HUDEP-2 (cell line): ENCODE results near the gene A2ML1.
"Not testable (repeated sequence)": the region's sequence is repeated elsewhere in the genome, so short reads cannot be mapped to it uniquely, and the experiment has no call there.

ENCODE experiments used
- DNase-seq, 76 experiments: peaks; one replicate each; lab custom pipeline; 2025; ENCODE audit not compliant: unreplicated experiment in 76 of 76; lab: John Stamatoyannopoulos, UW

A2ML1 gene

DNA sequence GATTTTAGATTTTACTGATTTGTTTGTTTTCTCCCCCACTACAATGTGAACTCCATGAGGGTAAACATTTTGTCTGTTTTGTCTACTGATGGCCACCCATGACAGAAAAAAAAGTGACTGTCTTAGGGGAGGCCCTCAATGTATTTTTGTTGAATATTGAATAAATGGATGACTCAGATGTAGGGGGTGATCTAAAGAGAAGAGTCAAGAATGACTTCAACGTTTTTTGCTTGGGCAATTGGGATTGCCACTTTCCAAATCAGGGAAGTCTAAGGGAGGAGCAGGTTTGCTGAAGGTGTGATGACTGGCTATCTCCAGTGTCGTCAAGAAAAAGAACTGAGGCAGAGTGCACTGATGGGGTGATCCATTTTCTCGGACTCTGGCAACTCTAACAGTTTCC lies 81.2 kb downstream of the A2ML1 start:
- no peak for DNase-seq

DNA sequence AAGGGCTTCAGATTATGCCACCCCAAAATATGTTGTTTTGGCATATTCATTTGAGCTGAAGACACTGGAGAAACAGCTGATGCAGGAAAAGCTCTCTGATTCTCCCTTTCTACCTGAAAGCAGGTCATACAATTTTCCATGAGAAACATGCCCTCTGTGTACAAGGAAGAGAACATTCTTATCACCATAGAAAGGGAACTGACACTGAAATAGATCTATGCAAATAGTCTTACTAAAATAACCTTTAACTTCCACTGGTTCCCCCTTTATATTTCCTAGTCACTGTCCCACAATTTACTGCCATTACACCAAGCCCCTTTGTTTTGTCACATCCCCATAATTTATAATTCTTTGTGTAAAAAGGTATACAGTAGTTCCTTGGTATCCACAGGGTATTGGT lies 82.2 kb downstream of the A2ML1 start:
- no peak for DNase-seq

DNA sequence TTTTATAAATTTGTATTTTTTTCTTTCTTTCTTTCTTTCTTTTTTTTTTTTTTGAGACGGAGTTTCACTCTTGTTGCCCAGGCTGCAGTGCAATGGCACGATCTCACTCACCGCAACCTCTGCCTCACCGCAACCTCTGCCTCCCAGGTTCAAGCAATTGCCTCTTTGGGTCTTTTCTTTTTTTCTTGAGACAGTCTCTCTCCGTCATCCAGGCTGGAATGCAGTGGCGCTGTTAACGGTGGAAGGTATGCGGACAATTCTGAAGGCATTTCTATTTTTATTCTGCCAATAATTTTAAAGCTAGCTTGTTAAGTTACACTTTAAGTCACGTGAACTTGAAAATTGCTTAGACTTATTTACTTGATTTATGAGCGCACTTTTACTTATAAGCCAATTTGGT lies 83.1 kb downstream of the A2ML1 start:
- no peak for DNase-seq

DNA sequence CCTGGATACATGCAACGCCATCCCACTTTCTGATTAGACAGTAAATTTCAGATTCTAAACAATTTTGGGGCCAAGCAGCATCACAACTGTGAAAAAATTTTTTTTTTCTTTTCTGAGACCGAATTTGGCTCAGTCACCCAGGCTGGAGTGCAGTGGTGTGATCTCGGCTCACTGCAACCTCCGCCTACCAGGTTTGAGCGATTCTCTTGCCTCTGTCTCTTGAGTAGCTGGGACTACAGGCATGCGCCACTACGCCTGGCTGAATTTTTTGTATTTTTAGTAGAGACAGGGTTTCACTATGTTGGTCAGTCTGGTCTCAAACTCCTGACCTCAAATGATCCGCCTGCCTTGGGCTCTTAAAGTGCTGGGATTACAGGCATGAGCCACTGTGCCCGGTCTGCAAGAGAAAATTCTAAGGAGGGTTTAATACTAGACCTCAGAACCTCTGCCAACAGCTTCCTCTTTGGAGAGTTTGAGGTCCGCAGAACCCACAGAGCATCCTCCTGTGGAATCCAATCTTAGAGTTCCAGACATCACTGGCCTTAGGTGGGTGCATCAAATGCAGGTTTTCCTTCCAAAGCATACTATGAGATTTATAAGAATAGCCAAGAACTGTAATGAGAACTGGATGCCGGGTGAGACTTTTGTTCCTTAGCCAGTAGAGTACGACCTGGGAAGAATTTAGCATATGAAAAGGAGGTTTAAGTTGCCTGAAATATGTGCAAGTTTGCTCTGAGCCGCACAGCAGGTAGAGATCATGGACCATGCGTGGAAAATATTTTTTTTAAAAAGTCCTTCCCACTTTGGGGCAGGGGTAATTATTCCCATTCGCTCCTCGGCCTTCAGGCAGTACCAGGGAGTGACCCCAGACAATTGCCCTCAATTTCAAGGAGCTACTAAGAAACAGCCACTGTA lies 84.1 kb downstream of the A2ML1 start:
- DNase-seq = no peak

DNA sequence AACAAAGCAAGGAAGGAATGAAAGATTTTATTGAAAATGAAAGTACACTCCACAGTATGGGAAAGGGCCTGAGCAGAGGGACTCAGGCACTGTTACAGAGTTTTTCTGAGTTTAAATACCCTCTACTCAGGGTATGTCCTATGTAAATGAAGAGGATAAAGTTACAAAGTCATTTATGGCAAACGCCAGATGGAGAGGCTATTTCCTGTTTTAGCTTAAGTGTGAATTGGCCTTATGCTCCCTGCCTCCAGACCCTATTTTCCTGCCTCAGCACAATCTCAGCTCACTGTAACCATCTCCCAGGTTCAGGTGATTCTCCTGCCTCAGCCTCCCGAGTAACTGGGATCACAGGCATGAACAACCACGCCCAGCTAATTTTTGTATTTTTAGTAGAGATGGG lies 85.1 kb downstream of the A2ML1 start:
- DNase-seq = no peak

DNA sequence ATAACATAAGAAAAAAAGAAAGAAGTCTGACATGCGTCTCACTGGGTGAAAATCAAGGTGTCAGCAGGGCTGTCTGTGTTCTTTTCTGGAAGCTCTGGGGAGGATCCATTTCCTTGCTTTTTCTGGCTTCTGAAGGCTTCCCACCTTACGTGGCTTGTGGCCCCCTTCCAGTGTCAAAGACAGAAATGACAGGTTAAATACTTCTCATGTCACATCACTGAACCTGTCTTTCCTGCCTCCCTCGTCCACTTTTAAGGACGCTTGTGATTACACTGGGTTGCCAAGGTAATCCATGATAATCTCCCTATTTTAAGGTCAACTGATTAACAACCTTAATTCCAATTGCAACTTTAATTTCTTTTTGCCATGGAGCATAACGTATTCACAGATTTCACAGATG lies 87.3 kb downstream of the A2ML1 start:
- no peak for DNase-seq

DNA sequence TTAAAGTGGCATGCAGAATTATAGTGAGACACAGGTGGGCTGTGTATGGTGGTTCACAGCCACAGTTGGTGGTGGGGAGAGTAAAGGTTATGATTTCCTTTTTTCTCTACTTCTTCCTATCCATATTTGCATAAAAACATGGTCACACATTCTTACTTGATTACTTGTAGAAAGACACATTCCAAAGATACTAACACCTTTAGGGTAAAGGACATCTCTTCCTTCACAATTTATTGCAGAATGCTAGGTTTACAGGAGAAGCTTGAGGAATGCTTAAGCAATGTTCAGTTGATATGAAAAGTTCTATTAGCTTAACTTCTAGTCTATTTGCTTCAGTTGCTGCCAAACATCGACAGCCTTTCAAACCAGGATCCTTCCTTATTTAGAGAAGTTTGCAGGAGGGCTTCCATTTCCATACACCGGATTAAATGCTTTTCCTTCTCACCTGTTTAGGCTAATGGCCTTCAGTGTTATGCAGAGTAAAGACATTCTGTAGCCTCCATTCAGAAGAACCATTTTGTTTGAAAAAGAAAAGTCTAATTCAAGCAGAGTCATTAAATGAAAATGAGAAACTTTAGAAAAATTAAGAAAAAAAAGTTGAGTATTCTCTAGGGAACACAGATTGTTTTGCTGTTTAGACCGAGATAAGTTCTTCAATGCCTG lies 89.3 kb downstream of the A2ML1 start:
- no peak for DNase-seq

DNA sequence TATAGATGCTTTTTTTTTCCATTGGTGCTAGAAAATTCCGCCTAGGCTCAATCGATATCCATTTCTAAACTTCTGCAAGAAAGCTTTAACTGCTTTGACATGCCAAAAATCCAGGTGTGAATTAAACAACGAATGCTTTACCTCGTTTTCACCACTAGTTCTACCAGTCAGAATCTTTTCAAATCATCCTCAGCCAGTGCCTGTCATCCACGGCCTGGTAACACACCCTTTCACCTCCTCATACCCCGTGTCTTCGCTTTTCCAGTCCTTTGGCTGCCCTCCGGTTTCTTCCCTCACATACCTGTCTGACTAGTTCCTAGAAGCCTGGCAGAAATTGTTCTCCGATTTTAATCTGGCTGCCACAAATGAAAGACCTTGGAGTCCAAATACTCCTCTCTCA lies 90.5 kb downstream of the A2ML1 start:
- no peak for DNase-seq

DNA sequence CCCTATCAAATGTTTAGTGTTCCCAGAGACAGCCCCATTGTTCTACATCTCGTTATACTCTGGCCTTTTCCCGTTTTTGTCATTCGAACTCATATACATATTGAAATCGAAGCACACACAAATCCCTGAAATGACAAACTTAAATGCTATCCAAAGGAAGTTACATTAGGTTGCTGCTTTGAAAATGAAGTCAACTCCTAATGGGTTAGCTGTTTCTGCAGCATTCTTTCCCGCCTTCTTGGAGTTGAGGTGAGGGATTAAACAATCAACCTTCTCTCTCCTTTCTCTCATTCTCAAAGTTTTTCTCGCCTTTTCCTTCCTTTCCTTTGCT lies 91.2 kb downstream of the A2ML1 start:
- no peak for DNase-seq

DNA sequence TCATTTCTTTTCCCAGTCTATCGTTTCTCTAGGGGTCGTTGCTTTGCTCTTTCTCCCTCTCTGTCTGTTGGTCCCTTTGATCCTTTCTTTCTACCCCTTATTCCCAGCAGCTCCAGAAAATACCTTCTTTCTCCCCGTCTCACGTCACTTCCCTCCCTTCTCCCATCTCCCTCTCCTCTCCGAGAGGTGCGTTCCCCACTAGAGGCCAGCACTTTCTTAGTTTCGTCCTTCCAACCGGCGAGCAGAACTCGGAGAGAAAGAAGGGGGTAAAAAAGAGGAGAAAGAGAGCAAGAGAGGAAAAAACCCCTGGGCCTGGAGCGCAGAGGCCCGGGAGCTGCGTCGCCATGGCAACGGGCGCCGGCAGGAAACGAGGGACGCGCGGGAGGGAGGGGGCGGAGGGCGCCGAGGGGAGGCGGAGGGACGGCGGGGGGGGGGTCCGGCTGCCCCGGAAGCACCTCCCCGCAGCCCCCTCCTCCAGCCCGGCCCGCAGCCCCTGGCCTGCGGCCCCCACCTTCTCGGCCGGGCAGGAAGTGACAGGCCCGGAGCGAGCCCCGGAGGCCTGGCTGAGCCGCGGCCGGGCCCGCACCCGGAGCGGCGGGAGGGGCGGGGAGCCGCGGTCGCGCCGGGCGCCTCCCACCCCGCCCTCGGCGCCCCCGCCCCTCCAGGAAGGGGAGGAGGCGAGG lies 91.8 kb downstream of the A2ML1 start, which contains the start of gene PHC1:
PHC1 (plus strand) TSS at position 477 of the 683 bp plus-strand sequence. CDS start 3,169 bp downstream, outside the sequence.
- peak in 51 of 76 experiments; percentile 3 to 63 (median 38) for DNase-seq

DNA sequence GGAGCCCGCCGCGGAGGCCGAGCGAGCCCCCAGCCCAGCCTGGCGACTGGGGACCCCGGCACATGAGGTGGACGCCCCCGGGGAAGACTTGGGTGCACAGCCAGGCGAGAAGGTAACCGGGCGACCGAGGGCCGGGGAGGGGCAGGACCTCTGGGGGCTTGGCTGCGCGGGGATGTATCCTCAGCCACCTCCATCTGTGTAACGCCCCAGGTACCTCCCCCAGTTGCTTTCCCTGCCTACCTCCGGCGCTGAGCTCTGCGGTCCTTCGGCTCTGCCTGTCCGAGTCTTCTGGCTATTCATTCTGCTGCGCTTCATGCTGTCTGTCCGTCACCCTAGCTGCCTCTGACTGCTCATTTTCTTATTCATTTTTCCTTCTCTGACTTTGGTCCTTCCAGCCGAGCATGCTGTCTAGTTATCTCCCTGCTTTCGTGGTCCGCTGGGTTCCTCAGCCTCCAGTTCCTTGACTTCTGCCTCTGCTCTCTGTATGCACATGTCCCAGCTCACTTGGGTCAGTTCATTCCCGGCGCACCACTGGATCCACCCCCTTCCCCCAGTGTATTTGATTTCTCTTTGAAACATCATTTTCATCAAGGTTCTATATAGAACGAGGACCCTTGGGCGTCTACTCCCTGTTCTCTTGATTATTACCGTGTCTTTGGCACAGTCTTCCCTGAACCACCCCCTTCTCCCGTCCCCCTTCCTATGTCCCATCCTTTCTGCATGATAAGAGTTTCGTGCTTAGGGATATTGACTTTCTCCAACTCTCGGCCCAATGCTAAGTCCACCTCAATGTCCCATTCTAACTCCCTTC lies 92.5 kb downstream of the A2ML1 start:
- peak in 25 of 76 experiments; percentile 4 to 33 (median 12) for DNase-seq

DNA sequence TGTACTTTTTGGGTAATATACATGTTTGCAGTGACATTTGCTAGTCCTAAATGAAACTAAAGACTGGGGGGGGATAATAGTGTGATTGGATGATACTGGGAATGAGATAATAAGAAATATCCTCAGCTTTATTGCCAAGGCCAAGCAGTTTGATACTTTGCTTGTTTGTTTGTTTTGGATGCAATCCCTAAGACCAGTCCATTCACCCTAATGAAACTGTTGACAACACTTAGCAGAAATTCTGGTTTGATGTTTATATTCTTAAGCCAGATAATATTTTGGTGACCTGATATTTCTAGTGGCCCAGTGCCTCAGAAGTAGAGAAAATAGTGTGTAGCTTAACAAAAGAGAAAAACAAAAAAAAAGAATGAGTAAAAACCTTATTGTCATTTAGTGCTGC lies 93.7 kb downstream of the A2ML1 start:
- no peak for DNase-seq

DNA sequence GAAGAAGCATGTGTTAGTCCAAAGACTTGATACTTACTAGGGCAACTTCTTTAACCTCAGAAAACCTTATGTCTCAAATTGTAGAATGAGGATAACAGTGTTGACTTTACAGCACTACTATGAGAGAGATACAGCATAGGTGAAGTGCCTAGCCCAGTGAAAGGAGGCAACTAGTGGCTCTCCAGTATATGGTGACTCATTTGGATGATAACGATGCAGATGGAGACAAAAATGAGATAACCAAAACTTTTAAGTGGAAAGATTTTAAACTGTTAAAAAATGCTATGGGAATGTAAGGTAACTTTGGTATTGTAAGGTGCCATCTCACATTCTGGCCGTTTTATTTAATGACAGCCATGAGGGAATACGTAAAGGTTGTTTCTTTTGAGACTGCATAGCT lies 94.6 kb downstream of the A2ML1 start:
- peak in 1 of 76 experiments; percentile 6 for DNase-seq

DNA sequence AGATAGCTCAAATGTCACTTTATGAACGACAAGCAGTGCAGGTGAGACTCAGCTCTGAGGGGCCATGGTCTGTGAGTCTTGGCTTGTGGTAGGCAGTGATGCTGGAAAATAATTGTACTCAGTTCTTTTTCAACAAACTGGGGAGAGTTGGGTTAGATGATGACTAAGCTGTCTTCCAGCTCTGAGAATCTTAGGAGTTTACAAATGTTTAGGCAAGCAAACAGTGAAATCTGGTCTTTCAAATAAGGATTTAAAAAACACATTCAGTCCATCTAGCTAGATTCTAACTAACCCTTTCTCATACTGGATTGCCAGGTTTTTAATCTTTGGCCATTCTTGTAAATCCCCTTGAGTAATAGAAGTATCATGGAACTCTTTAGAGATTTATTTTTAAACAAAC lies 95.3 kb downstream of the A2ML1 start:
- DNase-seq = no peak

DNA sequence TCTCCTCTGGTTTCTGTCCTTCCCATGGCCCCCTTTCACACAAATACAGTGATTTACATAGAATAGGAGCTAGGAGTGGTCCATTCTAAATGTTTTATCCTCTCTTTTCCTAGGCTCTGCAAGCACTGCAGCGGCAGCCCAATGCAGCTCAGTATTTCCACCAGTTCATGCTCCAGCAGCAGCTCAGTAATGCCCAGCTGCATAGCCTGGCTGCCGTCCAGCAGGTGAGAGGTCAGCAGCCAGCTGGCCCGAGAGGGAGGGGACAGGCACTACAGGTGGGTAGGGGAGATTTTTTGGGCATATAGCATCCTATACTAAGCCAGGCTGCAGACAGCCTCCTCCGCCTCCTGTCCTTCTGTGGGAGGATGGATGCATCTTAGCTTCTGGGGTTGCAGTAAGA lies 97.2 kb downstream of the A2ML1 start:
- not testable (repeated sequence) for DNase-seq

DNA sequence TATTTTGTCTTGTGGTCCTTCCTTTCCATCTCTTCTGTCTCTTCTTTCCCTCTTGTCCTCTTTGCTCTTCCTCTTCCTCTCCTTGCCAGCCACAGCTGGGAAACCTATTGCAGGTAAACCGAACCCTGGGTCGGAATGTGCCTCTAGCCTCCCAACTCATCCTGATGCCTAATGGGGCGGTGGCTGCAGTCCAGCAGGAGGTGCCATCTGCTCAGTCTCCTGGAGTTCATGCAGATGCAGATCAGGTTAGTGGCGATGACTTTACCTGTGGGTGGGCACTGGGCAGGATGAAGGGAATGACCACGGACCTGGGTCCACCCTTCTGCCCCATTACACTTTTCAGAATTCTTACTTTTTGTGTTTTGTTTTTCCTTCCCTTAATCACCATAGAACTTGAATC lies 100.1 kb downstream of the A2ML1 start:
- DNase-seq = no peak
